DOHH2 (cell line): Measurements from ENCODE around the gene RANBP1.

Source experiments
- H3F3A ChIP-seq: fragments of 200-600 bp; sonication (generic), shearing (Covaris generic); 2 replicates; pipeline ENCODE4 v1.6.0; 2016; ENCODE audit warnings: antibody characterized with exemption, mild to moderate bottlenecking; ENCODE audit not compliant: control insufficient read depth, insufficient read depth
- H3K27ac ChIP-seq: fragments of 200-600 bp; sonication (generic); 2 replicates; pipeline ENCODE4 v1.5.1; 2014; ENCODE audit warnings: low read depth, mild to moderate bottlenecking, low read length, moderate library complexity
- H3K27me3 ChIP-seq: fragments of 200-600 bp; sonication (generic); 2 replicates; pipeline ENCODE4 v1.6.1; 2014; ENCODE audit warnings: mild to moderate bottlenecking, low read length, mixed read lengths; ENCODE audit not compliant: control insufficient read depth
- H3K36me3 ChIP-seq: fragments of 200-600 bp; sonication (generic); 2 replicates; pipeline ENCODE4 v1.6.1; 2014; ENCODE audit warnings: mild to moderate bottlenecking, low read length, moderate library complexity, mixed read lengths; ENCODE audit not compliant: control insufficient read depth
- H3K4me1 ChIP-seq: fragments of 200-600 bp; sonication (generic); 2 replicates; pipeline ENCODE4 v1.6.1; 2014; ENCODE audit warnings: mild to moderate bottlenecking, low read length, mixed read lengths; ENCODE audit not compliant: control insufficient read depth
- H3K4me2 ChIP-seq: fragments of 200-600 bp; sonication (generic); 2 replicates; pipeline ENCODE4 v1.6.0; 2014; ENCODE audit warnings: mild to moderate bottlenecking, low read length, moderate library complexity
- H3K4me3 ChIP-seq: fragments of 200-600 bp; sonication (generic); 2 replicates; pipeline ENCODE4 v1.5.1; 2014; ENCODE audit warnings: mild to moderate bottlenecking, low read length, mixed read lengths
- H3K79me2 ChIP-seq: fragments of 200-600 bp; sonication (generic); 2 replicates; pipeline ENCODE4 v1.6.1; 2014; ENCODE audit warnings: mild to moderate bottlenecking, low read length, mixed read lengths; ENCODE audit not compliant: control insufficient read depth
- H3K9me2 ChIP-seq: fragments of 200-600 bp; sonication (generic); replicated peaks from 2 replicates; pipeline ENCODE4 v1.6.1; 2014; ENCODE audit warnings: mild to moderate bottlenecking, low read length, mixed read lengths; ENCODE audit not compliant: control insufficient read depth
- H3K9me3 ChIP-seq: fragments of 200-600 bp; sonication (generic); 2 replicates; pipeline ENCODE4 v1.6.1; 2014; ENCODE audit warnings: antibody characterized with exemption, low read length, mixed read lengths; ENCODE audit not compliant: control insufficient read depth, insufficient read depth
- H4K20me1 ChIP-seq: fragments of 200-600 bp; sonication (generic); 2 replicates; pipeline ENCODE4 v1.6.0; 2014; ENCODE audit warnings: low read depth, mild to moderate bottlenecking, antibody characterized with exemption, low read length, moderate library complexity; ENCODE audit not compliant: control insufficient read depth, insufficient read depth
- CTCF ChIP-seq: fragments of 200-600 bp; sonication (generic); IDR thresholded peaks from one replicate; pipeline ENCODE4 v1.5.1; 2014; ENCODE audit warnings: antibody characterized with exemption, mild to moderate bottlenecking, low read depth, low read length; ENCODE audit not compliant: poor library complexity, severe bottlenecking
- EZH2phosphoT487 ChIP-seq: fragments of 200-600 bp; sonication (generic); IDR thresholded peaks from 2 replicates; pipeline ENCODE4 v1.6.1; 2017; ENCODE audit warnings: borderline replicate concordance, mild to moderate bottlenecking, antibody characterized with exemption, low read length, moderate library complexity, mixed read lengths

The RANBP1 gene

GRCh38 chr22:20173772-20174171 lies 57.9 kb downstream of the RANBP1 start:
- no peaks in the 10 kb centered on the region for H3K9me2 ChIP-seq
- H3K4me2 ChIP-seq = no peak overlapping the region
- H3K9me3 ChIP-seq = no peaks in the 10 kb centered on the region
- no peaks in the 10 kb centered on the region for H3K4me1 ChIP-seq
- H3K79me2 ChIP-seq = no peaks in the 10 kb centered on the region
- no peaks in the 10 kb centered on the region for H3F3A ChIP-seq
- H3K4me3 ChIP-seq = no peak overlapping the region
- no peaks in the 10 kb centered on the region for H4K20me1 ChIP-seq
- H3K27me3 ChIP-seq = no peaks in the 10 kb centered on the region
- H3K36me3 ChIP-seq = no peaks in the 10 kb centered on the region
- TF ChIP-seq CTCF (no peak), EZH2phosphoT487 (no peak)
- H3K27ac ChIP-seq = no peak overlapping the region

- H3K27ac ChIP-seq = no peak overlapping the region
- no peaks in the 10 kb centered on the region for H3K27me3 ChIP-seq
Measured at GRCh38 chr22:20174785-20175596, 59.1 kb downstream of the RANBP1 start.

GRCh38 chr22:20175597-20175900 lies 59.6 kb downstream of the RANBP1 start:
- no peaks in the 10 kb centered on the region for H3K4me1 ChIP-seq
- no peak overlapping the region for H3K4me3 ChIP-seq
- TF ChIP-seq EZH2phosphoT487 (no peak), CTCF (no peak)
- H3K36me3 ChIP-seq = no peaks in the 10 kb centered on the region
- no peak overlapping the region for H3K27ac ChIP-seq
- no peaks in the 10 kb centered on the region for H3K27me3 ChIP-seq
- no peak overlapping the region for H3K4me2 ChIP-seq
- H3K9me3 ChIP-seq = no peaks in the 10 kb centered on the region
- H3F3A ChIP-seq = no peaks in the 10 kb centered on the region
- H4K20me1 ChIP-seq = no peaks in the 10 kb centered on the region
- H3K9me2 ChIP-seq = no peaks in the 10 kb centered on the region
- no peaks in the 10 kb centered on the region for H3K79me2 ChIP-seq

More at GRCh38 chr22:20174785-20175596, 59.1 kb downstream of the RANBP1 start:
- Histone ChIP-seq H3K4me2 (no peak overlapping the region), H3K4me1 (no peaks in the 10 kb centered on the region), H3K9me3 (no peaks in the 10 kb centered on the region), H3K36me3 (no peaks in the 10 kb centered on the region), H3F3A (no peaks in the 10 kb centered on the region), H3K79me2 (no peaks in the 10 kb centered on the region), H4K20me1 (no peaks in the 10 kb centered on the region), H3K4me3 (no peak overlapping the region), H3K9me2 (no peaks in the 10 kb centered on the region)
- TF ChIP-seq EZH2phosphoT487 (no peak), CTCF (no peak)
